ENCODE data around the gene RNF150. TPM values are rescaled to one million over a fixed set of nuclear protein-coding genes. Genes with fewer than 3 reads are reported as not detected.

RNF150 gene
- total RNA-seq, 1 donor from 2014 or later, result 5.8 TPM

GRCh38 chr4:140947506-140947905 is 185.8 kb downstream of the RNF150 start:
- TF ChIP-seq CTCF (IDR thresholded peaks at IDR 0.05; ENCODE audit: unreplicated experiment), result no peak
- no peaks in the 10 kb centered on the region for H3K27me3 Mint-ChIP-seq (ENCODE audit: unreplicated experiment)
- no peaks in the 10 kb centered on the region for H3K4me1 Mint-ChIP-seq (ENCODE audit: unreplicated experiment)
- H3K27ac Mint-ChIP-seq (ENCODE audit: unreplicated experiment), result no peak overlapping the region
- no peaks in the 10 kb centered on the region for H3K9me3 Mint-ChIP-seq (ENCODE audit: unreplicated experiment)
- H3K4me3 Mint-ChIP-seq (ENCODE audit: unreplicated experiment), result no peak overlapping the region
- H3K36me3 Mint-ChIP-seq (ENCODE audit: low read depth, unreplicated experiment), result no peaks in the 10 kb centered on the region
- no peak for DNase-seq (ENCODE audit: low spot score)

- H3K27me3 Mint-ChIP-seq (ENCODE audit: unreplicated experiment), result no peaks in the 10 kb centered on the region
- H3K4me1 Mint-ChIP-seq (ENCODE audit: unreplicated experiment), result no peaks in the 10 kb centered on the region
- DNase-seq (ENCODE audit: low spot score), result no peak
- H3K9me3 Mint-ChIP-seq (ENCODE audit: unreplicated experiment), result no peaks in the 10 kb centered on the region
- no peaks in the 10 kb centered on the region for H3K36me3 Mint-ChIP-seq (ENCODE audit: low read depth, unreplicated experiment)
- TF ChIP-seq CTCF (IDR thresholded peaks at IDR 0.05; ENCODE audit: unreplicated experiment), result no peak
- H3K4me3 Mint-ChIP-seq (ENCODE audit: unreplicated experiment), result no peak overlapping the region
- no peak overlapping the region for H3K27ac Mint-ChIP-seq (ENCODE audit: unreplicated experiment)
Observed at GRCh38 chr4:140945106-140945505, 188.2 kb downstream of the RNF150 start.

- no peaks in the 10 kb centered on the region for H3K27me3 Mint-ChIP-seq (ENCODE audit: unreplicated experiment)
- no peak for TF ChIP-seq CTCF (IDR thresholded peaks at IDR 0.05; ENCODE audit: unreplicated experiment)
- H3K4me1 Mint-ChIP-seq (ENCODE audit: unreplicated experiment), result no peaks in the 10 kb centered on the region
- no peaks in the 10 kb centered on the region for H3K36me3 Mint-ChIP-seq (ENCODE audit: low read depth, unreplicated experiment)
- no peak overlapping the region for H3K27ac Mint-ChIP-seq (ENCODE audit: unreplicated experiment)
- H3K4me3 Mint-ChIP-seq (ENCODE audit: unreplicated experiment), result no peak overlapping the region
- H3K9me3 Mint-ChIP-seq (ENCODE audit: unreplicated experiment), result no peaks in the 10 kb centered on the region
- no peak for DNase-seq (ENCODE audit: low spot score)
Observed at GRCh38 chr4:140944572-140944971, 188.7 kb downstream of the RNF150 start.

- no peak overlapping the region for H3K4me3 Mint-ChIP-seq (ENCODE audit: unreplicated experiment)
- no peak for DNase-seq (ENCODE audit: low spot score)
Observed at GRCh38 chr4:140944199-140944515, 189.1 kb downstream of the RNF150 start.

More at GRCh38 chr4:140944199-140944515, 189.1 kb downstream of the RNF150 start:
- H3K4me1 Mint-ChIP-seq (ENCODE audit: unreplicated experiment), result no peaks in the 10 kb centered on the region
- no peak for TF ChIP-seq CTCF (IDR thresholded peaks at IDR 0.05; ENCODE audit: unreplicated experiment)
- no peaks in the 10 kb centered on the region for H3K27me3 Mint-ChIP-seq (ENCODE audit: unreplicated experiment)
- no peak overlapping the region for H3K27ac Mint-ChIP-seq (ENCODE audit: unreplicated experiment)
- H3K9me3 Mint-ChIP-seq (ENCODE audit: unreplicated experiment), result no peaks in the 10 kb centered on the region
- H3K36me3 Mint-ChIP-seq (ENCODE audit: low read depth, unreplicated experiment), result no peaks in the 10 kb centered on the region
